ENCODE results near the gene SNX8. TPM values are rescaled to one million over a fixed set of nuclear protein-coding genes. Genes with fewer than 3 reads are reported as not detected.

SNX8 gene
- total RNA-seq, 1 donor from 2014 or later, result 8.3 TPM

DNA sequence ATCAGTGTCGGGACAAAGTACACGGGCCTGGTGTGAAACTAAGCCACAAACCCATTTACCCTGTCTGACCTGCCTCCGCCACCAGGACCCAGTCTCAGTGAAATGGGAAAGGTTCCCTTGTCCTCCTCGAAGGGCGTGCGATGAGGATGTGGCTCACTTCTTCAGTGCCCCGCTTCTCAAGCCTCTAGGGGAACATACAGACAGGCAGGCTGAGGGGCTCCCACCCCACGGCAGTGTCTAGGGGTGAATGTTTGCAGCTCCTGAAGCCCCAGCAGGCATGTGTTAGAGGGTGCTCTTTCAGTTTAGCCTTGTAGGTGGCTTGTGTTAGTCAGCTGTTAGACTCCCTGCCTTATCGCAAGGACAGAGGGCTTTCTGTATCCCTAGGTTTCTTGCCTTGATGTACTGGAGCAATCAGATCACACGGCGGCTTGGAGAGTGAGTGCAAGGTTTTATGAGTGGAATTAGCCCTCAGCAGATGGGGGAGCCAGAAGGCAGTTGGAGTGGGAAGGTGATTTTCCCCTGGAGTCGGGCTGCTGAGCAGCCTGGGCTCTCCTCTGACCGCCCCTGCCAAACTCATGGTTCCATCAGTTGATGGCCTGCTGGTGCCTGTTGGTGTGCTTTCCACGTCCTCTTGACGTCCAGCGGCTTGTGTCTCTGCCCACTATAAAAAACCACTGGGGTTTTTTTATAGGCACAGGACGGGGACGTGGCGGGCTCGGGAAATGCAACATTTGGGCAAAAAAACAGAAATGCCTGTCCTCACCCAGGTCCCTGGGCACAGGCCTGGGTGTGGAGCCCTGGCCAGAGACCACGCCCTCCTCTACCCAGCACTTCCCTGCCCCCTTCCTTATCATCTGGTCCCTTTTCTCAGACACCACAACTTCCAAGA lies 71.5 kb downstream of the SNX8 start:
- DNase-seq (ENCODE audit: extremely low spot score in 2 of 2), result no peak
- Histone ChIP-seq H3K9me3 (no peaks in the 10 kb centered on the region), H3K27me3 (no peaks in the 10 kb centered on the region), H3K36me3 (peaks cover 0 to 16% of the 10 kb centered on the region in 2 donors), H3K27ac (peak overlapping the region; percentile 76), H3K4me1 (peaks cover 24% of the 10 kb centered on the region), H3K4me3 (peak overlapping the region; percentile 93 to 98)
- TF ChIP-seq, protein P1, sequence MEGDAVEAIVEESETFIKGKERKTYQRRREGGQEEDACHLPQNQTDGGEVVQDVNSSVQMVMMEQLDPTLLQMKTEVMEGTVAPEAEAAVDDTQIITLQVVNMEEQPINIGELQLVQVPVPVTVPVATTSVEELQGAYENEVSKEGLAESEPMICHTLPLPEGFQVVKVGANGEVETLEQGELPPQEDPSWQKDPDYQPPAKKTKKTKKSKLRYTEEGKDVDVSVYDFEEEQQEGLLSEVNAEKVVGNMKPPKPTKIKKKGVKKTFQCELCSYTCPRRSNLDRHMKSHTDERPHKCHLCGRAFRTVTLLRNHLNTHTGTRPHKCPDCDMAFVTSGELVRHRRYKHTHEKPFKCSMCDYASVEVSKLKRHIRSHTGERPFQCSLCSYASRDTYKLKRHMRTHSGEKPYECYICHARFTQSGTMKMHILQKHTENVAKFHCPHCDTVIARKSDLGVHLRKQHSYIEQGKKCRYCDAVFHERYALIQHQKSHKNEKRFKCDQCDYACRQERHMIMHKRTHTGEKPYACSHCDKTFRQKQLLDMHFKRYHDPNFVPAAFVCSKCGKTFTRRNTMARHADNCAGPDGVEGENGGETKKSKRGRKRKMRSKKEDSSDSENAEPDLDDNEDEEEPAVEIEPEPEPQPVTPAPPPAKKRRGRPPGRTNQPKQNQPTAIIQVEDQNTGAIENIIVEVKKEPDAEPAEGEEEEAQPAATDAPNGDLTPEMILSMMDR (IDR thresholded peaks at IDR 0.05), result peak in 1 of 3 experiments; percentile 18
- TF ChIP-seq POLR2A (IDR thresholded peaks at IDR 0.05), result no peak
- intact Hi-C loops (cut with DNase I), result loop anchor here (5.0 kb wide), 1 partner anchor 65 kb away; no protein-coding TSS in a partner anchor

DNA sequence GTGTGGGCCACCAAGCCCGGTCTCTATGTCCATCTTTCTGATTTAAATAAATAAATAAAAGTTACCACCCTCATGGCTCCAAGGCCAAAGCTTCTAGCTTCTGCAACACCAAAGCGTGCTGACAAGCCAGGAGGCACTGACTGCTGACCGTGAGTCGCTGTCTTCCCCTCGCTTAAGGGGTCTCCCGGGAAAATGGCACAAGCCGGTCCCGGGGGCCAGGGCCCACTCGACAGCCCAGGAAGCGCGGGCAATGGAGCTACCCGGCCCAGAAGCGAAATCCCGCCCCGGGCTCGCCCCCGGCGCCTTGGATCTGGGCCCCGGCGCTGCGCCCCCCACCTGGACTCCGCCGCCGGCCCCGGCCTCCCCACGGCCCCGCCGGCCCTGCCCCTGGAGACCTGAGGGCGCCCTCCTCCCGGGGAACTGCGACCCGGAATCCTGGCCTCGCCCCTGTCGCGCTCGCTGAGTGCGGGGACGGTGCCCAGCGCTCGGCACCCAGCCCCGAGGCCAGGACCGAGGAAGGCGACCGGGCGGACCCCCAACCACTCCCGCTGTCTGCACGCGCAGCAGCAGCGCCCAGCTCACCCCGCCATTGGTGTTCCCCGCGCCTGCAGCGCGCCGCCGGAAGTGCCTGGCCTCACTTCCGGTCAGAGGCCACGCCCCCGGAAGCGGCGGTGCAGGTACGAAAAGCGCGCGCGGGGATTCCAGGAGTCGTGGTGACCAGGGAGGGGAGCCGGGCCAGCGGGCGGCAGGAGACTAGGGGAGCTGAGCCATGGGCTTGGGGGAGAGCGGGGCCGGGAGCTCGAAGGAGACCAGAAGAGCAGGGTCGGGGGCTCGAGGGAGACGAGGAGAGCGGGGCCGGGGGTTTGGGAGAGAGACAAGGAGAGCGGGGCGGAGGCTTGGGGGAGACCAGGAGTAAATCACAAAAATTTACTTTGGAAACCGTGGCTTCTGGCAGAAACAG lies 72.4 kb downstream of the SNX8 start, which contains the start of the genes MRM2 and NUDT1:
MRM2 (minus strand) TSS at position 626 of the 961 bp plus-strand sequence; CDS start at position 590, 36 bp downstream.
NUDT1 (plus strand) TSS at position 647 of the 961 bp plus-strand sequence. CDS start 2,349 bp downstream, outside the sequence.
- TF ChIP-seq POLR2AphosphoS5 (IDR thresholded peaks at IDR 0.05; ENCODE audit: insufficient read depth in 1 of 2, low read depth in 1 of 2), result peak; percentile 70 to 75
- TF ChIP-seq, protein P1 (IDR thresholded peaks at IDR 0.05), result no peak
- Histone ChIP-seq H3K4me3 (peak within 1 kb of the TSS; percentile 93 to 98), H3K27me3 (no peaks in the 10 kb centered on the region), H3K36me3 (peaks cover 0 to 16% of the 10 kb centered on the region in 2 donors), H3K9me3 (no peaks in the 10 kb centered on the region), H3K4me1 (peaks cover 24% of the 10 kb centered on the region), H3K27ac (peak within 1 kb of the TSS; percentile 76)
- intact Hi-C loops (cut with DNase I), result loop anchor here (5.0 kb wide), 1 partner anchor 65 kb away; no protein-coding TSS in a partner anchor
- no peak for DNase-seq (ENCODE audit: extremely low spot score in 2 of 2)

DNA sequence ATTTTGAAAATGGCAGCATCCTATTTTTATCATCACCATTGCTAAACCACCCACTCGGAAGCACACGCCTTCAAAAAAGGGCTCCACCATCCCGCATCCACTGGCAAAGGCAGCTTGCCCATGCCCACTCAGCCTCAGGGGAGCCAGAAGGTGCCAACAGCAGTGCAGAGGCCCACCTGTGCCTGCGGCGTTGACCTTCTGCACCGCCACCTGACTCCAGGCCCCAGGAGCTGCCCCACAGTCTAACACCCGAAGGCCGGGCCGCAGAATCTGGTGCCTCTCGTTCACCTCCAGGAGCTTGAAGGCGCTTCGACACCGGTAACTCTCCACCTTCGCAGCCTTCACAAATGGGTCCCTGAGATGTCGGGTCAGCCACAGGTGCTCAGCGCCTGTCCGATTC lies 75.0 kb downstream of the SNX8 start:
- no peak for DNase-seq (ENCODE audit: extremely low spot score in 2 of 2)
- Histone ChIP-seq H3K36me3 (peaks cover 0 to 23% of the 10 kb centered on the region in 2 donors), H3K27ac (no peak overlapping the region), H3K27me3 (no peaks in the 10 kb centered on the region), H3K4me3 (no peak overlapping the region), H3K4me1 (peaks cover 24% of the 10 kb centered on the region), H3K9me3 (no peaks in the 10 kb centered on the region)
- intact Hi-C loops (cut with DNase I), result no loop called here
- TF ChIP-seq, protein P1 (IDR thresholded peaks at IDR 0.05), result no peak
- TF ChIP-seq POLR2AphosphoS5 (IDR thresholded peaks at IDR 0.05; ENCODE audit: insufficient read depth in 1 of 2, low read depth in 1 of 2) (no peak), POLR2A (IDR thresholded peaks at IDR 0.05) (no peak)

DNA sequence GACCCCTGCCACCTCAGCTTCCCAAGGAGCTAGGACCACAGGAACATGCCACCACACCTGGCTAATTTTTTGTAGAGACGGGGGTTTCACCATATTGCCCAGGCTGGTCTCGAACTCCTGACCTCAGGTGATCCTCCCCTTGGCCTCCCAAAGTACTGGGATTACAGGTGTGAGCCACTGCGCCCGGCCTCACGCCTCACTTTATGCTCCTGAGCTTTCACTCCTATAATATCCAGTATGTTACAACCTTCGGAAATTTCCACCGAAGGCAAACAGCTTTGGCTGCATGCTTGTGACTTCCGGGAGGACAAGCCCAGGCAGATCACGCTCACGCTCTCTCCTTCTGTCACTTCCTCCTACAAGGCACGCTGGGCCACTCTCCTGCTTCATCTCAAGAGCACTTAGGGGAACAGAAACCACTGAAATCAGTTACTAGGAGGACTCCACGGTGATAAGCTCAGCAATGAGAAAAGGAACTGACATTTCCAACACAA lies 77.1 kb downstream of the SNX8 start:
- Histone ChIP-seq H3K27me3 (no peaks in the 10 kb centered on the region), H3K27ac (peak overlapping the region; percentile 65), H3K4me1 (peaks cover 26% of the 10 kb centered on the region), H3K36me3 (peaks cover 0 to 23% of the 10 kb centered on the region in 2 donors), H3K4me3 (no peak overlapping the region), H3K9me3 (no peaks in the 10 kb centered on the region)
- DNase-seq (ENCODE audit: extremely low spot score in 2 of 2), result no peak
- TF ChIP-seq, protein P1 (IDR thresholded peaks at IDR 0.05), result no peak
- TF ChIP-seq POLR2A (IDR thresholded peaks at IDR 0.05) (no peak), POLR2AphosphoS5 (IDR thresholded peaks at IDR 0.05; ENCODE audit: insufficient read depth in 1 of 2, low read depth in 1 of 2) (peak in 1 of 2 donors; percentile 62)
- intact Hi-C loops (cut with DNase I), result no loop called here

Measured in vagina (tissue), 2 donors.